ENCODE data around the gene TRPV4. TPM values are rescaled to one million over a fixed set of nuclear protein-coding genes. Genes with fewer than 3 reads are reported as not detected.

The TRPV4 gene
- total RNA-seq, 2 experiments from 2014 or later, result not detected

DNA sequence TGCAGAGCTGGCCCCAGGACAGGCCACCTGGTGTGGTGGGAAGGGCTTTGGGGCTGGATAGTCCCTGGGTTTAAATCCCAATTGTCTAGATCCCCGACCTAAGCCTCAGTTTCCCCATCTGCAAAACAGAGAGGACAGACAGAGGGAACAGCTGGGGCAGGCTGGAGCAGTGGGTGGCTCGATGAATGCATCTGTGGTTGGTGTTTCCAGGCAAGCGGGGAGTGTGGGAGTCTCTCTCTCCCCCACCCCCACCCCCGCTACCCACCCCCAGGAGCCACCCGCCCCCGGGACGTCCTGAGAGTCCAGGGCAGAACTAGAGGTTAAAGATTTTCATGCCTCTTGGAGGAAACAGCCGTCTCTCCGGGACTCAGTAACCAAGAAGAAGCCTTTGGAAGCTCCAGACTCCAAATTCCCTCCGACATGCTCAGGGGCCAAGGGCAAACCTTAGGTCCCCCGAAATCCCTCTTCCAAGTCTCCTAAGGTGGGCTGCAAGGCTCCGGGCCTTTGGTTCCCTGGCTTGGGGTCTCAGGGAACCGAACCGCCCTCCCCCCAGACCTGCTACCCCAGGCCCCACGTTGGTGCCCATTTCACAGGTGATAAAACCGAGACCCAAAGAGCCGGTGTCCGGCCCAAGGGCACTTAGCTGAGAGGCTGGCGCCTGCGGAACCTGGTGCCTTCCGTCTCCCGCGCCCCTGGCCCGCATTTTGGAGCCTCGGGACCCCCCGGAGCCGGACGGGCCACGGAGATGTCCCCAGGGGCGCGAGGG, 474 bp downstream of the TRPV4 start:
- H3K9me3 ChIP-seq (ENCODE audit: control insufficient read depth in 1 of 2, insufficient read depth in 1 of 2, low read length in 2 of 2), result no peaks in the 10 kb centered on the region
- peaks cover 12 to 28% of the 10 kb centered on the region in 2 experiments for H3K27me3 ChIP-seq (ENCODE audit: control insufficient read depth in 1 of 2, insufficient read depth in 2 of 2, low read length in 2 of 2)
- Mint-ChIP-seq H3K4me1 (ENCODE audit: low read depth) (peaks cover 4% of the 10 kb centered on the region), H3K4me3 (no peak overlapping the region), H3K36me3 (ENCODE audit: low read depth) (no peaks in the 10 kb centered on the region), H3K27ac (no peak overlapping the region), H3K27me3 (peaks cover 38% of the 10 kb centered on the region), H3K9me3 (no peaks in the 10 kb centered on the region)
- ChIA-PET POLR2A (no interaction called here), CTCF (no interaction called here)
- peaks cover 4% of the 10 kb centered on the region for H3K4me1 ChIP-seq (ENCODE audit: insufficient read depth, low read length)
- H3K27ac ChIP-seq (ENCODE audit: low read depth in 1 of 2, low read length in 2 of 2), result no peak overlapping the region
- TF ChIP-seq, protein P1, sequence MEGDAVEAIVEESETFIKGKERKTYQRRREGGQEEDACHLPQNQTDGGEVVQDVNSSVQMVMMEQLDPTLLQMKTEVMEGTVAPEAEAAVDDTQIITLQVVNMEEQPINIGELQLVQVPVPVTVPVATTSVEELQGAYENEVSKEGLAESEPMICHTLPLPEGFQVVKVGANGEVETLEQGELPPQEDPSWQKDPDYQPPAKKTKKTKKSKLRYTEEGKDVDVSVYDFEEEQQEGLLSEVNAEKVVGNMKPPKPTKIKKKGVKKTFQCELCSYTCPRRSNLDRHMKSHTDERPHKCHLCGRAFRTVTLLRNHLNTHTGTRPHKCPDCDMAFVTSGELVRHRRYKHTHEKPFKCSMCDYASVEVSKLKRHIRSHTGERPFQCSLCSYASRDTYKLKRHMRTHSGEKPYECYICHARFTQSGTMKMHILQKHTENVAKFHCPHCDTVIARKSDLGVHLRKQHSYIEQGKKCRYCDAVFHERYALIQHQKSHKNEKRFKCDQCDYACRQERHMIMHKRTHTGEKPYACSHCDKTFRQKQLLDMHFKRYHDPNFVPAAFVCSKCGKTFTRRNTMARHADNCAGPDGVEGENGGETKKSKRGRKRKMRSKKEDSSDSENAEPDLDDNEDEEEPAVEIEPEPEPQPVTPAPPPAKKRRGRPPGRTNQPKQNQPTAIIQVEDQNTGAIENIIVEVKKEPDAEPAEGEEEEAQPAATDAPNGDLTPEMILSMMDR (IDR thresholded peaks at IDR 0.05), result no peak
- intact Hi-C loops (cut with DNase I, micrococcal nuclease), result no loop called here
- ATAC-seq (ENCODE audit: poor library complexity) (no peak), DNase-seq (no peak)
- no peaks in the 10 kb centered on the region for H3K36me3 ChIP-seq (ENCODE audit: insufficient read depth, low read length)
- no peak overlapping the region for H3K4me3 ChIP-seq (ENCODE audit: low read length)

DNA sequence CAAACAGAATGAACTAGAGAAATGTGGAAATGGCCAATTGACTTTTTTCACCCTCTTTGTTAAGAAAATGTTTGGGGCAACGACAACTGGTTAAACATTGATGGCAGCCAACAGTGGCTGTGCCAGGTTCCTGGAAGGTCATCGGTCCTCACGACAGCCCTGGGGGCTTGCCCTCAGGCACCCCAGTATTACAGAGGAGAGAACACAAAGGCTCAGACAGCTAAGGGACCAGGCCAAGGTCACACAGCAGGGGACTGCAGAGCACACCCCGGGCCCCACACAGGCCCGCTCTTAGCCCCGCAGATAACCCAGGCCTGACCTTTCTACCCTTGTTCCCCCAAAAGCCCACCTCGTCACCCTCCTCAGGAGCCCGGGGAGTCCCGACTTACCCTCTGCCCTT, 1.3 kb downstream of the TRPV4 start:
- no peak for DNase-seq
- ChIA-PET CTCF (no interaction called here), POLR2A (no interaction called here)
- no peak overlapping the region for H3K4me3 ChIP-seq (ENCODE audit: low read length)
- no peaks in the 10 kb centered on the region for H3K36me3 ChIP-seq (ENCODE audit: insufficient read depth, low read length)
- ATAC-seq (ENCODE audit: poor library complexity), result no peak
- H3K4me1 Mint-ChIP-seq (ENCODE audit: low read depth), result peaks cover 4% of the 10 kb centered on the region
- no peak overlapping the region for H3K4me3 Mint-ChIP-seq
- H3K27me3 ChIP-seq (ENCODE audit: control insufficient read depth in 1 of 2, insufficient read depth in 2 of 2, low read length in 2 of 2), result peaks cover 12 to 28% of the 10 kb centered on the region in 2 experiments
- no peaks in the 10 kb centered on the region for H3K9me3 ChIP-seq (ENCODE audit: control insufficient read depth in 1 of 2, insufficient read depth in 1 of 2, low read length in 2 of 2)
- H3K4me1 ChIP-seq (ENCODE audit: insufficient read depth, low read length), result peaks cover 4% of the 10 kb centered on the region
- peaks cover 38% of the 10 kb centered on the region for H3K27me3 Mint-ChIP-seq
- TF ChIP-seq, protein P1 (IDR thresholded peaks at IDR 0.05), result no peak
- no peak overlapping the region for H3K27ac ChIP-seq (ENCODE audit: low read depth in 1 of 2, low read length in 2 of 2)
- H3K9me3 Mint-ChIP-seq, result no peaks in the 10 kb centered on the region
- no peak overlapping the region for H3K27ac Mint-ChIP-seq
- H3K36me3 Mint-ChIP-seq (ENCODE audit: low read depth), result no peaks in the 10 kb centered on the region
- intact Hi-C loops (cut with DNase I, micrococcal nuclease), result no loop called here

DNA sequence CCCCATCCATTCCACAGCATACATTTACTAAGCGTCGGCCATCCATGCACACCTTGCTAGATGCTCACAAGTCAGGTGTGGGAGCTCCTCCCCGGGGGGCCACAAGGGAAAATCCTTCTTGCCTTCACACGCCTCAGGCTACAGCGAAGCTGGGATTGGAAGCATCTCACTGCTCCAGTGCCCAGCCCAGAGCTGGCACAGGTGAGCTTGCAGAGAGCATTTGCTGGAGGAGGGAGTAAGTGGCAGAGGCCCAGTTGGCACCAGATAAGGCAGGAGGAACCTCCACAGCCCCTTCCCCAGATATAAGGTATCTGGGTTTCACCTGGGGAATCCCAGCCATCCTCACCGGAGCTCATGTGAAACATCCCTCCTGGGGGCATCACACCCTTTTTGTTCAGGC, 1.8 kb downstream of the TRPV4 start:
- DNase-seq (no peak), ATAC-seq (ENCODE audit: poor library complexity) (no peak)
- H3K4me3 ChIP-seq (ENCODE audit: low read length), result no peak overlapping the region
- Mint-ChIP-seq H3K36me3 (ENCODE audit: low read depth) (no peaks in the 10 kb centered on the region), H3K27ac (no peak overlapping the region), H3K4me3 (no peak overlapping the region), H3K4me1 (ENCODE audit: low read depth) (peaks cover 4% of the 10 kb centered on the region), H3K9me3 (no peaks in the 10 kb centered on the region), H3K27me3 (peaks cover 38% of the 10 kb centered on the region)
- H3K36me3 ChIP-seq (ENCODE audit: insufficient read depth, low read length), result no peaks in the 10 kb centered on the region
- intact Hi-C loops (cut with DNase I, micrococcal nuclease), result no loop called here
- H3K27me3 ChIP-seq (ENCODE audit: control insufficient read depth in 1 of 2, insufficient read depth in 2 of 2, low read length in 2 of 2), result peaks cover 12 to 28% of the 10 kb centered on the region in 2 experiments
- no peaks in the 10 kb centered on the region for H3K9me3 ChIP-seq (ENCODE audit: control insufficient read depth in 1 of 2, insufficient read depth in 1 of 2, low read length in 2 of 2)
- TF ChIP-seq, protein P1 (IDR thresholded peaks at IDR 0.05), result no peak
- H3K4me1 ChIP-seq (ENCODE audit: insufficient read depth, low read length), result peaks cover 4% of the 10 kb centered on the region
- CTCF ChIA-PET, result no interaction called here
- POLR2A ChIA-PET, result no interaction called here
- H3K27ac ChIP-seq (ENCODE audit: low read depth in 1 of 2, low read length in 2 of 2), result no peak overlapping the region

Measured in CD4-positive, alpha-beta T cell (primary cell).